NCI-H1436 treated with DMSO at 0.1 percent for 48 hours (cell line): ENCODE data around the gene COG5.
"Not testable (repeated sequence)": the region's sequence is repeated elsewhere in the genome, so short reads cannot be mapped to it uniquely, and the experiment has no call there.

Source experiments
- DNase-seq: peaks from one replicate; lab custom pipeline; 2025; lab: John Stamatoyannopoulos, UW

COG5 gene

DNA sequence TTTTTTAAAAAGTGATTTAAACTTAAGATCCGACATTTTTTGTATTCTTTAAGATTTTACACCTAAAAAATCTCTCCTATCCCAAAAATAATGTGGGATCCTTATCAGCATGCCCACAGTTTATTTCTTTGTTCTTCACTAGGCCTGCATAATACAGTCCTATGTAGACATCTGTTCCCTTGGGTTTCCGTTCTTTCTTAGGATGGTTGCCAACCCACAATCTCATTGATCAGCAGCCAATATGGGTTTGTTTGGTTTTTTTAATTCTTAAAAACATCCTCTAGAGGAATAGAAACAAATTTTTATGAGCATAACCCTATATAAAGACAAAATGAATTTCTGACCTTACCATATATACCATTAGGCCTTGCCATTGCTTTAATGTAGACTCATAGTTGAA, 403.3 kb downstream of the COG5 start:
- DNase-seq, result no peak

DNA sequence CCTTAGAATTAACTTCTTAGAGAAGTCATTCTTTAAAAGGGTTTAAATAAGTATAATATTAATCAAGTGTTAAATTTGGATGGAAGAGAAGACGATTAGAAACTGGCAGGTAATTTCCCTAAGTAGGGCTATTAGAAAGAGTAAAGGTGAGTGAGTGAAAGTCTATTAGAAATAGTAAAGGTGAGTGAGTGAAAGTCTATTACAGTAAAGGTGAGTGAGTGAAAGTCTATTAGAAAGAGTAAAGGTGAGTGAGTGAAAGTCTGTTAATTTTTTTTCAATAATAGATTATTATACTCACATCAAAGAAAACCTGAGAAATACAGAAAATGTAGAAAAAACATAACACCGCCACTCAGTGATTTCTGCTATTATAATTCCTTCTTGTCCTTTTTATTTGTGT, 405.7 kb downstream of the COG5 start:
- no peak for DNase-seq

DNA sequence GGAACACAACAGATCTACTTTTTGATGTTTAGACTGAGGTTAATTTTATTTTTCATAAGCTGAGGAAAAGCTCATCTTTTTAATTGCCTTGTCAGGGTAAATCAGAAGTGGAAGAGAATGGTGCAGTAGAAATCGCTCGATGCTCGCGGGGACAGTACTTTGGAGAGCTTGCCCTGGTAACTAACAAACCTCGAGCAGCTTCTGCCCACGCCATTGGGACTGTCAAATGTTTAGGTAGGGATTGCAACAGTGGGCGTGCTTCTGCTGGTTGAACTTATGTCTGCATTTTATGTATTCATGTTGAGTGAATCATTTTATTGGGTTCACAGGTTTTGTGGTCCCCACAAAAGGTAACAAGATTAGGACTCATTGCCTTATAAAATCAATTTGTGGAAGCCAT, 406.6 kb downstream of the COG5 start:
- no peak for DNase-seq

DNA sequence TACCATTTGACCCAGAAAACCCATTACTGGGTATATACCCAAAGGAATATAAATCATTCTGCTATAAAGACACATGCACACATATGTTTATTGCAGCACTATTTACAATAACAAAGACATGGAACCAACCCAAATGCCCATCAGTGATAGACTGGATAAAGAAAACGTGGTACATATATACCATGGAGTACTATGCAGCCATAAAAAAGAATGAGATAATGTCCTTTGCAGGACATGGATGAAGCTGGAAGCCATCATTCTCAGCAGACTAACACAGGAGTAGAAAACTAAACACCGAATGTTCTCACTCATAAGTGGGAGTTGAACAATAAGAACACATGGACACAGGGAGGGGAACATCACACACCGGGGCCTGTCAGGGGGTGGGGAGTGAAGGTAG, 408.0 kb downstream of the COG5 start:
- not testable (repeated sequence) for DNase-seq

DNA sequence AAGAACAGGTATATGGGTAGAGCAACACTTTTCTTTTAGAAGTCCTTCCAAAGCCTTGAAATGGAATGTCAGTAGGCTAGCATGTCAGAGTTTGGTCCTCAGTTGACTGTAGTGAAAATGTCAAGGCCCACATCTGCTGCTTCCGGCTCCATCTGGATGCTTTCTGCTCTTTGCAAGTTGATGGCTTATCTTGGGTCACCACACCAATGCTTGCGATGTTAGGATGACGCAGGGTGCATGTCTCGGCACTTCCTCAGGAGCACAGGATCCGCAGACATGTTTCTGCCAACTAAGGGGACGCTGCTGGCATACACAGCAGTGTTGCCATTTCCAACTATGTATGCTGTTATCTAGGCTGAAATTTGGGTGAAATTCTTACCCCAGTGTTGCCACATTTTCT, 408.9 kb downstream of the COG5 start:
- no peak for DNase-seq

DNA sequence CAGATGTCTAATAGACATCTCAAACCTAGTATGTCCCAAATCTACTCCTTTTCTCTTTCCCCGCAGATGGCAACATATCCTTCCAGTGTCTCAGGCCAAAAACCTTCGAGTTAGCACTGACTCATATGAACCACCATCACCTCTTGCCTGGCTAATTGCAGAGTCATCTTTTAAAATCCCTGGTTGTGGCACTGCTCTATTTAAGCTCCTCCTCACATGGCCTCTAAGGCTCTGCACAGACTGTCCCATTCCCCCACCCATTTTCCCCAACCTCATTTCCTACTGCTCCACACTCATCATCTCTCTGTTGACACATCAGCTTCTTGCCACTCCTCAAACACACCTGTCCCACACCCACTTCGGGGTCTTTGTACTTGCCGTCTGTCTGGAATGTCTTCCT, 411.7 kb downstream of the COG5 start:
- no peak for DNase-seq
